NCI-H2029 treated with DMSO at 0.1 percent for 48 hours (cell line): Measurements from ENCODE around the gene BARX1.
"Not testable (repeated sequence)": the region's sequence is repeated elsewhere in the genome, so short reads cannot be mapped to it uniquely, and the experiment has no call there.

Experiments used
- DNase-seq: peaks from one replicate; lab custom pipeline; 2025; lab: John Stamatoyannopoulos, UW

The BARX1 gene

DNA sequence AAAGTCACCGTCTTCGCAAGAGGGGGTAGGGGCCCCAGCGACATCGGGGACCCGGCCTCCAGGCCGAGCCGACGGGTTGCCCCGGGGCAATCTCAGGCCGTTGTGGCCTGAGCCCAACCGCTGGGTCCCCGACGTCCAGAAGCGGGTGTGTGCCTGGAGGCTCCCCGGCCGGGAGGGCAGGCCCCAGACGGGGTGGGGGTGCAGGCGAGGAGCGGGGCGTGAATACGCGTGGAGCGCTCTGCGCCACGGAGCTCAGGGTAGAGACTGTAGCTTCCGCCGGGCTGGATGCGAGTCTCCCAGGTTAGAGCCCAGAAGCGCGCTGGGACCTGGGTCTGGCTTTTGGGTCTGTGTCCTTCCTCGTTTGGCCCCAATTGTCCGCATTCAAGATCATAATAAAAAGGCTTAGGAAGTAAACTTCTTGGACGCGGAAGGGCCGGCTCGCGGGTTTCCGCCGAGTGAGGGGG lies 3.5 kb downstream of the BARX1 start:
- no peak for DNase-seq

DNA sequence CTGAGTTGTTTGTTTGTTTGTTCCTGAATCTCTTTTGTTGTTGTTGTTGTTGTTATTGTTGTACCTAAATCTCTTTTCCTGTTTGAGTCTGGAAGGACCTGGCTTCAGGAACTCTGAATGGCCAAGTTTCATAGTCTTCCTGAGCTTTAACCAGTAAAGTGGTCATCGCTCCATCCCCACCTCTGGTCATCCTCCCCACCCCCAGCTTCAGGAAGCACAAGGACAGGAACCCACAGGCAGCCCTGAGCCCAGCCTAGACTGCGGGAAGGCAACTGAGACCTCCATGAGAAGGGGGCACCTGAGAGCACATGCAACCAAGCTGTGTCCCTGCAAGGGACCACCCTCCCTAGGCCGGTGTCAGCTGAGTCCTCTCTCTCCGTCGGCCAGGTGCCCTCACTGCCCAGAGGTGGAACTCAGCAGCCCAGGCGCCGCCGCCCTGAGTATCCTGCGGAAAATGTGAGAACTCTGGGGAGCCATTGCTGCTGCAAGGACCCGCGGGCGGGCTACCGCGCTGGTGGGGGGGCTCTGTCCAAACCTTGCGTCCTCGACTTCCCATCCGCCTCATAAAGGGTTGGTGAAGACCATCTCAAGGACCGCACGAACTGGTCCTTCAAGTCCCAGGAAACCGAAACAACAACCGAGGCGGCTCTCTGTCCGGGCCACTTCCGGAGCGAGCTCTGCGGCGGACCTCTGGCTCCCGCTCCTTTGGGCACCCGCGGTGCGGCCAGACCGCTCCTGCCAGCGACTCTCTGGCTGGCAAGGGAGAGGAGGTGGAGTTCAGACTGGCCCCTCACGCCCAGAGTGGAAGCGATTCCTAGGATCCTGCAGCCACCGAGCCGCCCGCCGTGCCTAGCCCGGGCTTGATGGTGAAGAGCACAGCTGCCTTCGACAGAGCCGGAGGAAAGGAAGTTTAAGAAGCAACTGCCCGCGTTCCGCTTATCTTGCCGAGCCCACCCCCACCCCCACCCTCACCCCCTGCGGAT lies 4.2 kb downstream of the BARX1 start:
- DNase-seq = no peak

DNA sequence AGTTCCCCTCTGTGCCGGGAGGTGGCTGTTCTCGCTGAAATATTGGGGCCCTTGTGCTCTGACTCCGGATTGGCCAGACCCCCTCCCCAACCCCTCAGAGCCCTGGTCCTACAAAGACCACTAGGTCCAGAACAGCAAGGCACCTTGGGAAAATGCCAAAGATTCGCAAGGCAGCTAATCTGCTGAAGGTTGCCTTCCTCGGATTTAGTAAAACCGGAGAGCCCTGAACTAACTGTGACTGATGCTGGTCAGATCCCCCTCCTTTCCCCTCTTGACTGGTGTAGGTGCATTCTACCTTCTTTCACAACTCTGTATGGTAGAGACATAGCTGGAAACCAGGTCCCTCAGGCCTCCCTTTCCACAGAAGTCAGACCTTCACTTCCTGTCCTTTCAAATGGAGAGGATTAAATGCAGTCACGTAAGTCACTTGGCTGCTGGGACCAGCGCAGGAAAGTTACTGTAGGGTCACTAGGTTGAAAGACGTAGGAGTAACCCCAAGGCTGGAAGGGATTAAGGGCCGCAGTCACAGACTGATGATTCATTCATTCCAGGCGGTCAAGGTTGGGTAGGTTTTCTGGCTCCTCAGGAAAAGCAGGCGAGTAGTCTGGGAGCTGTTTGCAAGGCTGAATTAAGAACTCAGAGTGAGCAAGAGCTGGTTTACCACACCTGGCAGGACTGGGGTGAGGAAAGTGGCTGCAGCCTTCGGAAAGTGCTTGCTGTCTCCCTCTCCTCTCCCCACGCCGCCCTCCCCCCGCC lies 5.3 kb downstream of the BARX1 start:
- no peak for DNase-seq

DNA sequence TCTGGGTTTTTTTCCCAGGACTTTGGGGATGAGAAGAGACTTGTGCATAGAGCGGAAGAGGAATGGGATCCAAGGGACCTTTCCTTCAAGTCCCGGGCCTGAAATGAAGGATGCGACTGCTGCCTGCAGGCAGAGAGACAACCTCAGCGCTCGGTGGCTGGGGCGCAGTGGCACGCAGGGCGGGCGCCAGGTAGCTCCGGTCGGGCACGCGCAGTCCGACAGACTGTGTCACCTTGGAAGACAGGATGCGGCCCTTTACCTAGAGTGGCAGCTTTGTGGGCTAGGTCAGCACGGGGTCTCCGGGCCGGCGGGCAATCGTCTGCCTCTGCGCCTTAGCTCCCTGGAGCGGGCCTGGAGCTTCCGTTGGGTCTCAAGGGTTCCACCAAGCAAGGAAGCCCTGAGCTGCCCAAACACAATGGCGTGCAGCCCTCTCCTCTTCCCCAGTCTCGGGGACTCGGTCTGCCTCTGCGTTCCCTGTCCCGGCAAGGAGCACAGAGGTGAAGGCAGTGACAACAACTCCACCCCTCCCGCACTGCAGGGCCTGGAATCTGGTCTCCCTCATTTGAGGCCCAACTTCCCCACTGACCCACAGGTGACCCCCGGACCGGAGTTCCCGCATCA lies 6.0 kb downstream of the BARX1 start:
- no peak for DNase-seq

DNA sequence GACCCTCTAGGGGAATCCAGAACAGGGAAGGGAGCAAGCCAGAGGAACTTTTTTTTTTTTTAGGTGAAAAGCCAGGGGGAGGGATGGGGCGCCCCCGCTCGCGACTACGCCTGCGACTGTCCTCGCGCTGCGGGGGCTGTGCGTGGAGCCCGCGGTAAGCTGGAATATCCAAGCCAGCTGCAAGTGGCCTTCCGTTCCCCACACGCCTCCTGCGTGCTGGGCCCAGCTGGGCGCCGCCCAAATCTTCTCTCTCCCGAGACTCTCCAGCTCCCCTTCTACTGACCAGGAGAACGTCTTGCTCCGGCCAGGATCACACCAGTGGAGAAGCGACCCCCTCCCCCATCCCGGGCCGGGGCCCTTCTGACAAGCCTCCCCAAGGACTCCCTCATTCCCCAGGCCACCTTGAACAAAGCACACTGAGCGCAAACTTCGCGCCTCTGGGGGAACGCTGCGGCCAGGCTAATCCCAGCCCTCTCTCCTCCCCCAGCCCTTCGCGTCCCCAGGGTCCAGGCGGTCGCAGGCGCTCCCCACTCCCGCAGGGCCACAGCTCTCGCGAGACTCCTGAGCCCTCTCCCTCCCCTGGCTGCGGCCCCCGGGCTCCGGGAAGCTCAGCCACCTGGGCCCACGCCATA lies 6.6 kb downstream of the BARX1 start:
- DNase-seq = no peak

GRCh38 chr9:93947409-93948070 lies 7.6 kb downstream of the BARX1 start:
- no peak for DNase-seq

DNA sequence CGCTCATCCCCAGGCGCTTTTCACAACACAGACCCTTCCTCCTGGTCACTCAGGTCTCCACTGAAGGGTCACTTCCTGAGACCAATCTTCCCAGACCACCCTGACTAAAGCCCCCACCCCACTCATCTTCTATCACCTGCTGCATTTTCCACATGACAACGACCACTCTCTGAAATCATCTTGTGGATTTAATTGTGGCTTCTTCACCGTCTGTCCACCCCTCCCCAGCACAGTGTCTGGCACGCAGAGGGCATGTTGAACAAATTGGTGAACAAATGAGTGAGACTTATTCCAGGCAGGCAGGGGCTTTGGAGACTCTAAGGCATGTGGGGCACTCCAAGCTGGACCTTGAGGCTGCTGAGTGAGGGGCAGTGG lies 8.8 kb downstream of the BARX1 start:
- no peak for DNase-seq

DNA sequence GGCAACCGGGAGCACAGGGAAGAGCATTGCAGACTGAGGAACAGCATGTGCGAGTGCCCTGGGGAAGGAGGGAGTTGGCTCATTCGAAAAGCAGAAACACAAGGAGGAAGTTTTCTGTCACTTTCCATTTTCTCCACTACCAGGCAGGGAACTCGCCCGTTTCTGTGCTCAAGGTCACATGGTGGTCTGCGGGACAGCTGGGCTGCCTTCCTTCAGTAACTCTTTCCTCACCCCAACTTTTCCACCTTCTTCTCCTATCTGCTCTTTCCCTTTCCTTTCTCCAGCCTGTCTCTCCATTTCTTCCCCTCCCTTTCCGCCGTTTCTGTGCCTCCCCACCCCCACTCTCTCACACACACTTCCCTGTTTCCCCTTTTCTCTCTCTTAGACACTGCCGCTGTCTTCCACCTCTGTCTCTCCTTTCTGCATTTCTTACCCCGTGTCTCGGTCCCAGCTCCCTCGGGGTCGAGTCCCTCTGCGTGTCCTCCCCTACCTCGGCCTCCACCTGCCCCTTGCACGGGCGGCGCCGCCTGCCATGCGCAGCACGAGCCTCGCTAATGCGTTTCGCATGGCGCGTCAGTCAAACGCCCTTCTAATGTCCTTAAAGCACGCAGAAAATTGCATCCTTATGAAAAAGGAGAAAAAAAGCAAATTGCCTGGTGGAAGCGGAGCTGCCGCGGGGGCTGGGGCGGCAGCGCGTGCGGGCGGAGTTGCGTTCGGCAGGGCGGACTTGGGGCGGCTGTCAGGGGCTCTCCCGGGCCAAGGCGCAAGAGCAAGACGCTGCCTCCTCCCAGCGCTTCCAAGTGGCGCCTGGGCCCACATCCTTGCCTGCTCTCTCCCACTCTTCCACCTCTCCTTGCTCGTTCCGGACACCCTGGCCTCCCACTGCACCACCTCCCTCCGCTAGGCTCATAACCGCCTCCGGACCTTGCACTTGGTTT lies 9.5 kb downstream of the BARX1 start:
- DNase-seq = no peak

- DNase-seq = no peak
Observed at GRCh38 chr9:93944011-93944410, 11.1 kb downstream of the BARX1 start.

DNA sequence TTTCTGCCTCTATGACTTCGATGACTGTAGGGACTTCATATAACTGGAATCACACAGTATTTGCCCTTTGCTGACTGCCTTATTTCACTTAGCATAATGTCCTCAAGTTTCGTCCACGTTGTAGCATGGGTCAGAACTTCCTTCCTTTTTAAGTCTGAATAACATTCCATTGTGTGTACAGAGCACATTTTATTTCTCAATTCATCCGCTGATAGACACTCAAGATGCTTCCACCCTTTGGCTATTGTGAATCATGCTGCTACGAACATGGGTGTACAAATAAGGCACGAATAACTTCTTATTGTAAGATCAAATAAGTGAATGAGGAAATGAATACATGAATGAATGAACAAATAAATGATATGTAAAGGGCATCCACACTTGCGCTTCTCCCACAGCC lies 13.0 kb downstream of the BARX1 start:
- DNase-seq = no peak

- no peak for DNase-seq
Observed at GRCh38 chr9:93941493-93941892, 13.7 kb downstream of the BARX1 start.

DNA sequence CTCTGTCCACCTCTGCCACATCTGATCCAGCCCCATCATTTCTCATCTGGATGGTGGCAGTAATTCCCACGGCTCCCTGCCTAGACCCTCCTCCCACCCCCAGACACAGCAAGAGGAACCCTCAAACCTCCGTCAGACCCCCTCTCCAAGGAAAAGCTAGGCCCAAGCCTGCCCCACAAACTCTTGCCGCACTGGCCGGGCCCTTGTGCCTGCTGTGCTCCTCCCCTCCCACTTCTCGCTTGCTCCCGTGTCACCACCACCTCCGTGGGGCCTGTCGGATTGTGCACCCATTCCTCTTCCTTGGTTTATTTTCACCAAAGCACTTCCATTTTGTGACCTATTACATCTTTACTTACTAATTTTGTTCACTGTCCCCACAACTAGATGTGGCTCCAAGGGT lies 14.2 kb downstream of the BARX1 start:
- no peak for DNase-seq

DNA sequence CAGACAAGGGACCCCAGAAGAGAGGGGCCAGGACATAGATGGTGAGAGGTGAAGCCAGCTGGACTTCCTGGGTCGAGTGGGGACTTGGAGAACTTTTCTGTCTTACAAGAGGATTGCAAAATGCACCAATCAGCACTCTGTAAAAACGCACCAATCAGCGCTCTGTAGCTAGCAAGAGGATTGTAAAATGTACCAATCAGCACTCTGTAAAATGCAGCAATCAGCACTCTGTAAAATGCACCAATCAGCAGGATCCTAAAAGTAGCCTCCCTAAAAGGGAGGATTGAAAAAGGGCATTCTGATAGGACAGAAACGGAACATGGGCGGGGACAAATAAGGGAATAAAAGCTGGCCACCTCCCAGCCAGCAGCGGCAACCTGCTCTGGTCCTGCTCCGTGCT lies 15.6 kb downstream of the BARX1 start:
- DNase-seq = not testable (repeated sequence)

DNA sequence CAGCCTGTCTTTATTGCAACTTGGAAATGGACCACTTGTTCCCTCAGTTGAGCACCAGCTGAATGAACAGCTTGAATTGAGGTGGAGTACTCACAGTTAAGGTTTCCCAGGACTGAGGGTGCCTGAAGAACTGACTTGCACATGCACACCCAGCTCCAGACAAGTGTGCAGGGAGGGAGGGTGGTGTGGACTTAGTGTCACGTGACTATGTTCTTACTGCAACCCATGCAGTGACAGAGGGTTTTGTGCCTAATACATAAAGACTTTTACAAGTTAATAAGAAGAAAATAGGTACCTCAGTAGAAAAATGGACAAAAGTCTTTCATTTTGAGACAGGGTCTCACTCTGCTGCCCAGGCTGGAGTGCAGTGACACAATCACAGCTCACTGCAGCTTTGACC lies 18.0 kb downstream of the BARX1 start:
- no peak for DNase-seq

GRCh38 chr9:93931905-93932304 lies 23.2 kb downstream of the BARX1 start:
- DNase-seq = no peak

DNA sequence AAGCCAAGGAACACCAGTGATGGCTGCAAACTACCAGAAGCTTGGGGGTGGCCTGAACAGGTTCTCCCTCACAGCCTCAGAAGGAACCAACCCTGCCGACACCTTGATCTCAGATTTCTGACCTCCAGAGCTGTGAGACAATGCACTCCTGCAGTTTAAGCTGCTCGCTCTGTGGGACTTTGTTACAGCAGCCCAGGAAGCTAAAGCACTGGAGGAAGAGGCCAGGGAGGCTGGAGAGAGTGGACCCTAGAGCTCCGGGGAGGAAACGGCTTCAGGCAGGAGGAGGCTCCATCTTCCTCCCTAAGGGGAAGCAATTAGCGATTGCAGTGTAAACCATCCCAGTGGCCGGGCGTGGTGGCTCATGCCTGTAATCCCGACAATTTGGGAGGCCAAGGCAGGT lies 25.1 kb downstream of the BARX1 start:
- no peak for DNase-seq

DNA sequence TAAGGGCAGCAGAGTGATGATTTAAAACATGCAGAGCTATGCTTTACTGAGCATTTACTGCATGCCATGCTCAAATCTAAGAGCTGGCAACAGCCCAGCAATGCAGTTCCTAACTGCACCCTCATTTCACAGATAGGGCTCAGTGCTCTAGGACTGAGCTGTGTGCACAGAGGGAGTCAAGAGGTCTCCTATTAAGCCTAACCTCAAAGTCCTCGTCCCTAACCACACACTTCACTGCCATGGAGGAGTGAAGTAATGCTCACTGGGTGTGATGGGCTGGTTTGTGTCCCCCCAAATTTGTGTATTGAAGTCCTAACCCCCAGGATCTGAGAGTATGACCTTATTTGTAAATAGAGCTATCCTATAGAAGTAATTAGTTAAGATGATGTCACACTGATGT lies 25.9 kb downstream of the BARX1 start:
- peak; percentile 40 for DNase-seq

DNA sequence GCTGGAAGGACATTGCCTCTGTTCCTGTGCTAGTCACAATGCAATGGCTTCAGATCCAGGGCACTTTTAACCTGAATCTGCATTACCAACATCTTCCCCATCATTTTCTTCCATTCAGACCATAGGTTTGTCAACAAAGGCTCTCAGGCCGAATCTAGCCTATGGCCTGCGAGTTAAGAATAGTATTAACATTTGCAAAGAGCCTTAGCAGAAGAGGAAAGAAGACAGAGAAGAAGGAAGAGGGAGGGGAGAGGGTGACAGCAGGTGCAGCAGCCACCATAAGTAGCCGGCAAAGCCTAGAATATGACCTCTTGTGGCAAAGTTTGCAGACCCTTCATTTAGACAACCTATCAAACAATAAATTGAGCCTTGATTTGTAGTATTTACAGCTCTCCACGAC lies 32.6 kb downstream of the BARX1 start:
- no peak for DNase-seq

- DNase-seq = no peak
Observed at GRCh38 chr9:93920131-93920800, 34.9 kb downstream of the BARX1 start.

DNA sequence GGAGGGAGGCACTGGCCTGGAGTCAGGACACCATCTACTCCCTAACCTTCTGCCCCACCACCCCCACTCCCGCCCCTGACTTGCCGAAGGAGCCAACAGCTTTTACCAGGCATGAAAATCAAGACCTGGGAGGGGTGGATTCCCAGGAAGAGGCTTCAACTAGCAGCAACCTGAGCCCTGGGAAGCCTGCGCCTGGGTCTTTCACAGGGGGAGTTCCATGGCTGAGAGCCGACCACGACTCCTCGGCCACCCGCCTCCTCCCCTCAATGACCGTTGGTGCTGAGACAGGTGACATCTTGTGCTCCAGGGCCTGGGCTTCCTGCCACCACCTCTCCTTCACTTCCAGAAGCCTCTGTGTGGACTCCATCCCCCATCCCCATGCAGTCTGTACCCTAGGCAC lies 37.1 kb downstream of the BARX1 start:
- DNase-seq = peak; percentile 13
